GM21723 (cell line): ENCODE results near the gene KRTDAP.
"Not testable (repeated sequence)": the region's sequence is repeated elsewhere in the genome, so short reads cannot be mapped to it uniquely, and the experiment has no call there.

Experiments used
- ATAC-seq: cut with Tn5 transposase; IDR thresholded peaks from one replicate; pipeline ENCODE4 v1.9.1; 2021; ENCODE audit warnings: mild to moderate bottlenecking, moderate library complexity; ENCODE audit not compliant: unreplicated experiment

KRTDAP gene

GRCh38 chr19:35487656-35488182, 2.5 kb downstream of the KRTDAP start:
- ATAC-seq = no peak

- ATAC-seq = no peak
Measured at GRCh38 chr19:35486268-35486708, 4.0 kb downstream of the KRTDAP start.

- peak; percentile 77 for ATAC-seq
Measured at GRCh38 chr19:35484252-35485036, 5.8 kb downstream of the KRTDAP start.

DNA sequence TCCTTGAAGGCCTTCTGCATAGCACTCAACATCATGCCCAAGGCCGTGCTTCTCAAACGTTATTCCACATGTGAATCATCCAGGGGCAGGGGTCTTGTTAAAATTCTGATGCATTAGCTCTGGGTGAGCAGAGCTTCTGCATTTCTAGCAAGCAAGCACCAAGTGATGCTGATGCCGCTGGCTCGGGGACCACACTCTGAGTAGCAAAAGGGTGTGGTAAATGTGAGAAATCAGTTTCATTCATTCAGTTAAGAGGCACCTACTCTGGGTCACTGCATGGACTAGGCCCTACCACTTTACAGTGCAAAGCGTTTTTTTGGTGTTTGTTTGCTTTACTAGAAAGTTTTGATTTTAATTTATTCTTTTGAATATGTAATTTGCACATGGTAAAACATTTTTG, 7.2 kb downstream of the KRTDAP start:
- no peak for ATAC-seq

GRCh38 chr19:35478794-35479677, 11.2 kb downstream of the KRTDAP start:
- no peak for ATAC-seq

GRCh38 chr19:35476149-35476548, 14.1 kb downstream of the KRTDAP start:
- no peak for ATAC-seq

- not testable (repeated sequence) for ATAC-seq
Measured at GRCh38 chr19:35474594-35474993, 15.7 kb downstream of the KRTDAP start.

- ATAC-seq = no peak
Measured at GRCh38 chr19:35474104-35474503, 16.2 kb downstream of the KRTDAP start.

DNA sequence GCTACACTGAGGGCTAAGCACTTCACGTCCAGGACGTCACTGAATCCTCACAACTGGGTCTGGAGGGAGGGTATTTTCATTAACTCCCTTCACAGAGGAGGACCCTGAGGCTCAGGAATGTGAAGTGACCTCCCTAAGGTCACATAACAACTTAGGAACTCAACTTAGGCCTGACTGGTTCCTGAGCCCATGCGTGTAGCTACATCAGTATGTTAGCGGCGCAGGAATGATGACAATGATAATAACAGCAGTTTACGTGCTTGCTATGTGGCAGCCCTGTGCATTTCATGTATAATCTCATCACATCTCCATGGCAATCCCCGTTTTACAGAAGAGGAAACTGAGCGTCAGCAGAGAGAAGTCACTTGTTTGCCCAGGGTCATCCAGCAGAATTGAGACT, 18.3 kb downstream of the KRTDAP start:
- ATAC-seq = no peak

GRCh38 chr19:35471075-35471474, 19.2 kb downstream of the KRTDAP start:
- ATAC-seq = not testable (repeated sequence)

DNA sequence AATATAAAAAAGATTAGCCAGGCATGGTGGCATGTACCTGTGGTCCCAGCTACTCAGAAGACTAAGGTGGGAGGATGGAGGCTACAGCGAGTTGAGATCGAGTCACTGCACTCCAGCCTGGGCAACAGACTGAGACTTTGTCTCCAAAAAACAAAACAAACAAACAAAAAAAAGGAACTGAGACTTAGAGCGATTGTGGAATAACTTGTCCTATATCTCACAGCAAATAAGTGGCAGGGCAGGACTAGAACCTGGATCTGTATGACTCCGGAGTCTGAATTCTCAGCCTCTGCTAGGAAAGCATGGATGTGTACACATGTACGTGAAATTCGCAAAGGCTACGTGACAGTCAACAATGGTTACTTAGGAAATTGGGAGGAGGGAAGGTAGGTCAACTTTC, 20.1 kb downstream of the KRTDAP start:
- no peak for ATAC-seq

- peak; percentile 67 for ATAC-seq
Measured at GRCh38 chr19:35468637-35469036, 21.6 kb downstream of the KRTDAP start.

GRCh38 chr19:35466259-35466658, 24.0 kb downstream of the KRTDAP start:
- no peak for ATAC-seq

- not testable (repeated sequence) for ATAC-seq
Measured at GRCh38 chr19:35462956-35463355, 27.3 kb downstream of the KRTDAP start.

DNA sequence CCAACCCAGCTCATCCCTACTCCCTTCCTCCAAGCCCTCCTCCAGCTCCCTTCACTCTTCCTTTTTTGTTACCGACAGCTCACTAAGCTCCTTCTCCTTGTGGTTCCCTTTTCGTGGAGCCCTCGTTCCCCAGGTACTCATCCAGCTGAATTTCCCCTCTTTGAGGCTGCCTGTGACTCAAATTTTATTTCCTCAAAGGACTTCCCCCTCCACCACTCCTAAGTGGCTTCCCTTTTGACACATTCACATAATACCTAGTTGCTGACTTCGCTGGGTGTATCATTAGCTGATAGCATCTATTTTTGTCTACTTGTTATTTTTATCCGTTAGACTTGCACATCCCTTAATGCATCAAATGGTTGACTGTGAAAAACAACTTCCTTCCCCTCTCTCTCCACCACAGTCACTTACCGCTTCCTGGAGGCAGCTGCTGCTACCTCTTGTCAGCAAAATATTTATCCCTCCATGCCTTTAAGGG, 27.7 kb downstream of the KRTDAP start:
- peak; percentile 58 for ATAC-seq

DNA sequence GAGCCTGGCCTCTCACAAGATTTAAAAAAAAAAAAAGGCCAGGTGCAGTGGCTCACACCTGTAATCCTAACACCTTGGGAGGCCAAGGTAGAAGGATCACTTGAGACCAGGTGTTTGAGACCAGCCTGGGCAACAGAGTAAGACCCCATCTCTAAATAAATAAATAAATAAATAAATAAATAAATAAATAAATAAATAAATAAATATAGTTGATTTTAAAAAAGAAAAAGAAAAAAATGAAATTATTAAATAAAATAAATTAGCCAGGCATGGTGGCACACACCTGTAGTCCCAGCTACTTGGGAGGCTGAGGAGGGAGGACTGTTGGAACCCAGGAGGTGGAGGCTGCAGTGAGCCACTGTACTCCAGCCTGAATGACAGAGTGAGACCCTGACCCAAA, 28.5 kb downstream of the KRTDAP start:
- not testable (repeated sequence) for ATAC-seq

GRCh38 chr19:35461060-35461459, 29.2 kb downstream of the KRTDAP start:
- no peak for ATAC-seq

DNA sequence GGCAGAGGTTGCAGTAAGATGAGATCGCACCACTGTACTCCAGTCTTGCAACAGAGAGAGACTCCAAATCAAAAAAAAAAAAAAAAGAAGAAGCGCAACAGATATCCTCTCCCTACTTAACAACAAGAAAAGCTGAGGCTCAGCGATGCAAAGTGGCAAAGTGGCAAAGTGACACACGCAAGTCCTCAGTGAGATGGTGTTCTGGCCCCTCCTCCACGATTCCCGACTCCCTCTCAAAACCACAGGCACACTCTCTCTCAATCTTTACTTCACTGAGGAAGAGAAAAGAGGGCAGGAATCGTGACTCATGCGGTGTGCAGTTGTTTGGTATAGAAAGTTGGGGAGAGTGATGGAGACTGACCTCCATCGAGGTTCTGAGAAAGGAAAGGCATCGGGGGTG, 29.7 kb downstream of the KRTDAP start:
- no peak for ATAC-seq

- ATAC-seq = no peak
Measured at GRCh38 chr19:35459414-35460082, 30.7 kb downstream of the KRTDAP start.

GRCh38 chr19:35458731-35459391, 31.4 kb downstream of the KRTDAP start:
- ATAC-seq = no peak
